CD4-positive, CD25-positive, alpha-beta regulatory T cell (primary cell): ENCODE results near the gene STRN4. TPM values are rescaled to one million over a fixed set of nuclear protein-coding genes. Genes with fewer than 3 reads are reported as not detected.
A peak's percentile ranks its signal among the peaks of the same experiment; 100 is the strongest.

ENCODE experiments used
- ATAC-seq, 2 donors: fragments of 150-1000 bp; cut with Tn5 transposase; one replicate each; pipeline ENCODE4 v1.10.0; 2021; ENCODE audit warnings: low read depth in 2 of 2, moderate number of reproducible peaks in 2 of 2, moderate library complexity in 1 of 2
- DNase-seq, 3 donors: peaks; one replicate each; pipeline versions ENCODE4 v3.0.0 to v3.0.0-alpha.2; 2012 to 2022; ENCODE audit warnings: mixed read lengths in 1 of 3
- H3K27ac ChIP-seq: one replicate; pipeline ENCODE4 v1.7.0; 2013; ENCODE audit warnings: mild to moderate bottlenecking, low read length; ENCODE audit not compliant: insufficient read depth, poor library complexity, severe bottlenecking
- H3K27me3 ChIP-seq: one replicate; pipeline ENCODE4 v1.7.0; 2013; ENCODE audit warnings: low read length; ENCODE audit not compliant: control insufficient read depth, insufficient read depth
- H3K36me3 ChIP-seq: one replicate; pipeline ENCODE4 v1.7.0; 2013; ENCODE audit warnings: mild to moderate bottlenecking, low read length, moderate library complexity; ENCODE audit not compliant: control insufficient read depth, insufficient read depth
- H3K4me1 ChIP-seq: 2 replicates; pipeline ENCODE4 v1.7.0; 2013; ENCODE audit warnings: mild to moderate bottlenecking, low read length; ENCODE audit not compliant: insufficient read depth, control insufficient read depth, poor library complexity, severe bottlenecking
- H3K4me3 ChIP-seq: one replicate; pipeline ENCODE4 v1.7.0; 2013; ENCODE audit warnings: low read depth, mild to moderate bottlenecking, low read length, moderate library complexity
- H3K9me3 ChIP-seq, 2 experiments: 1 replicate in 1 of 2; 2 replicates in 1 of 2; pipeline ENCODE4 v1.7.0; 2013; ENCODE audit warnings: low read length in 2 of 2, mild to moderate bottlenecking in 1 of 2, moderate library complexity in 1 of 2; ENCODE audit not compliant: control insufficient read depth in 2 of 2
- H3K27ac Mint-ChIP-seq, 3 donors: one replicate each; pipeline ENCODE4 v1.8.0; 2020 to 2022; ENCODE audit warnings: mild to moderate bottlenecking in 3 of 3, mixed read lengths in 3 of 3, moderate library complexity in 2 of 3
- H3K27me3 Mint-ChIP-seq: one replicate; pipeline ENCODE4 v1.8.0; 2022; ENCODE audit warnings: mild to moderate bottlenecking, mixed read lengths
- H3K36me3 Mint-ChIP-seq: one replicate; pipeline ENCODE4 v1.8.0; 2020; ENCODE audit warnings: mixed read lengths
- H3K4me1 Mint-ChIP-seq, 4 donors: one replicate each; pipeline ENCODE4 v1.8.0; 2020 to 2022; ENCODE audit warnings: mixed read lengths in 4 of 4, mild to moderate bottlenecking in 1 of 4
- H3K4me3 Mint-ChIP-seq, 4 donors: one replicate each; pipeline ENCODE4 v1.8.0; 2020 to 2022; ENCODE audit warnings: mild to moderate bottlenecking in 4 of 4, mixed read lengths in 4 of 4, moderate library complexity in 3 of 4
- H3K9me3 Mint-ChIP-seq, 7 donors: one replicate each; pipeline ENCODE4 v1.8.0; 2020 to 2022; ENCODE audit warnings: mixed read lengths in 7 of 7, mild to moderate bottlenecking in 3 of 7, moderate library complexity in 2 of 7
- polyA plus RNA-seq, 4 donors: library from polyadenylated mRNA; unstranded; fragments of 300-500 nt; fragmentation: Illumina TruSeq; gene quantifications; one replicate each; pipeline ENCODE4 v1.2.3, GENCODE V29; 2021
- total RNA-seq: library from RNA; stranded (reverse); gene quantifications from one replicate; pipeline ENCODE4 v1.2.3, GENCODE V29; 2022

The STRN4 gene
- total and polyA plus RNA-seq, 5 donors from 2014 or later: 11.9 to 121 (median 15.5) TPM

GRCh38 chr19:46730595-46730994 lies 15.7 kb downstream of the STRN4 start:
- no peak overlapping the region for H3K4me3 Mint-ChIP-seq
- no peak for DNase-seq
- Histone ChIP-seq H3K36me3 (peaks cover 73% of the 10 kb centered on the region), H3K9me3 (no peaks in the 10 kb centered on the region), H3K4me1 (peaks cover 9% of the 10 kb centered on the region), H3K27ac (no peak overlapping the region), H3K27me3 (no peaks in the 10 kb centered on the region), H3K4me3 (no peak overlapping the region)
- no peaks in the 10 kb centered on the region for H3K27me3 Mint-ChIP-seq
- H3K9me3 Mint-ChIP-seq: no peaks in the 10 kb centered on the region
- peaks cover 0 to 16% (median 13%) of the 10 kb centered on the region in 4 donors for H3K4me1 Mint-ChIP-seq
- peak overlapping the region in 1 of 3 donors; percentile 31 for H3K27ac Mint-ChIP-seq
- ATAC-seq: no peak
- peaks cover 36% of the 10 kb centered on the region for H3K36me3 Mint-ChIP-seq

DNA sequence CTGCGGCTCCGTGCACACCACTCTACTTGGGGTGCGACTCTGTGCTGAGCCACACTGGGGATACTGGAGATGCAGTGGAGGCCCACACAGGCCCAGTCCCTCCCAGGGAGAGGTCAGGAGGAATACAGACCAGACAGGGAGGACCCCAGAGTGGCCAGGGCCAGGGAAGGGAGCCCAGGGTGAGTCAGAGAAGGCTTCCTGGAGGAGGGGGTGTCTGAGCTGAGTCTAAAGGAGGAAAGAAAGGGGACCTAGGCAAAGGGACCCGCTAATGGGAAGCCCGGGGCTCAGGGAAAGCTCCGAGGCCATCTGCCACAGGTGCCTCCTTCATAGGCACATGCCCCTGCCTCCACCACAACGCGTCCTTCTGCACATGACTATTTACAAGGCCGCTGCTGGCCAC lies 16.1 kb downstream of the STRN4 start:
- ATAC-seq: no peak
- Histone ChIP-seq H3K4me1 (peaks cover 9% of the 10 kb centered on the region), H3K27me3 (no peaks in the 10 kb centered on the region), H3K36me3 (peaks cover 75% of the 10 kb centered on the region), H3K9me3 (no peaks in the 10 kb centered on the region), H3K4me3 (no peak overlapping the region), H3K27ac (no peak overlapping the region)
- Mint-ChIP-seq H3K9me3 (no peaks in the 10 kb centered on the region), H3K36me3 (peaks cover 38% of the 10 kb centered on the region), H3K4me3 (no peak overlapping the region), H3K27me3 (no peaks in the 10 kb centered on the region), H3K27ac (no peak overlapping the region), H3K4me1 (peaks cover 0 to 16% (median 13%) of the 10 kb centered on the region in 4 donors)
- DNase-seq: no peak

GRCh38 chr19:46729696-46730095 lies 16.6 kb downstream of the STRN4 start:
- peaks cover 0 to 16% (median 13%) of the 10 kb centered on the region in 4 donors for H3K4me1 Mint-ChIP-seq
- no peak overlapping the region for H3K4me3 ChIP-seq
- ATAC-seq: no peak
- H3K27me3 Mint-ChIP-seq: no peaks in the 10 kb centered on the region
- no peak for DNase-seq
- no peak overlapping the region for H3K4me3 Mint-ChIP-seq
- no peaks in the 10 kb centered on the region for H3K9me3 ChIP-seq
- peaks cover 78% of the 10 kb centered on the region for H3K36me3 ChIP-seq
- H3K27ac ChIP-seq: no peak overlapping the region
- peaks cover 38% of the 10 kb centered on the region for H3K36me3 Mint-ChIP-seq
- peaks cover 9% of the 10 kb centered on the region for H3K4me1 ChIP-seq
- H3K9me3 Mint-ChIP-seq: no peaks in the 10 kb centered on the region
- no peaks in the 10 kb centered on the region for H3K27me3 ChIP-seq
- no peak overlapping the region for H3K27ac Mint-ChIP-seq

- H3K36me3 Mint-ChIP-seq: peaks cover 31% of the 10 kb centered on the region
- ATAC-seq (peak; percentile 80 to 86), DNase-seq (peak; percentile 73 to 81 (median 81))
- no peaks in the 10 kb centered on the region for H3K9me3 Mint-ChIP-seq
- no peak overlapping the region for H3K4me3 ChIP-seq
- H3K36me3 ChIP-seq: peaks cover 77% of the 10 kb centered on the region
- peak overlapping the region in 2 of 3 donors; percentile 10 to 62 for H3K27ac Mint-ChIP-seq
- H3K4me1 Mint-ChIP-seq: peaks cover 0 to 16% (median 13%) of the 10 kb centered on the region in 4 donors
- no peaks in the 10 kb centered on the region for H3K9me3 ChIP-seq
- no peaks in the 10 kb centered on the region for H3K27me3 ChIP-seq
- no peaks in the 10 kb centered on the region for H3K27me3 Mint-ChIP-seq
- peaks cover 9% of the 10 kb centered on the region for H3K4me1 ChIP-seq
- H3K27ac ChIP-seq: no peak overlapping the region
- H3K4me3 Mint-ChIP-seq: peak overlapping the region in 2 of 4 donors; percentile 7 to 63
Measured at GRCh38 chr19:46728693-46729339, 17.4 kb downstream of the STRN4 start.

GRCh38 chr19:46728208-46728607 lies 18.0 kb downstream of the STRN4 start:
- H3K9me3 ChIP-seq: no peaks in the 10 kb centered on the region
- no peak overlapping the region for H3K27ac ChIP-seq
- Mint-ChIP-seq H3K27me3 (no peaks in the 10 kb centered on the region), H3K27ac (no peak overlapping the region), H3K4me1 (peaks cover 0 to 17% (median 13%) of the 10 kb centered on the region in 4 donors), H3K36me3 (peaks cover 31% of the 10 kb centered on the region), H3K4me3 (peak overlapping the region in 1 of 4 donors; percentile 63), H3K9me3 (no peaks in the 10 kb centered on the region)
- H3K4me3 ChIP-seq: no peak overlapping the region
- H3K4me1 ChIP-seq: peaks cover 9% of the 10 kb centered on the region
- no peaks in the 10 kb centered on the region for H3K27me3 ChIP-seq
- peaks cover 75% of the 10 kb centered on the region for H3K36me3 ChIP-seq
- DNase-seq (no peak), ATAC-seq (no peak)

DNA sequence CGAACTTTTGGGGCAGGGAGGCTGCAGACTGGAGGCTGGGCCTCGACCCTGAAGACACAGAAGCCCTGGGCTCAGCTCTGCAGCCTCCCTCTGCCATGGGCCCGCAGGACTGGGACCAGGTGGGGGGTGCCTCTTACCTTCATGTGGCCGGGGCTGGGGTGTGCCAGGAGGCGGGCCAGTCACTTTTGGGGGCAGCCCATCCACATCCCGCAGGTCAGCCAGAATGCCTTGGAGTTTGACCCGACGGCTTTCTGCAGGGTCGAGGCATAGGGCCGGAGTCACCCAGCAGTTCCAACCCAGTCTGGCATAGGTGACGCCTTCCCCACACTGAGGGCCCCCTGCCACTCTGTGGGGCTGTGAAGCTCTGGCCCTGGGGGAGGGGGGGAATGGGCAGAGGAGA lies 18.5 kb downstream of the STRN4 start:
- Mint-ChIP-seq H3K36me3 (peaks cover 31% of the 10 kb centered on the region), H3K4me3 (no peak overlapping the region)
- ATAC-seq: no peak

GRCh38 chr19:46726971-46727501 lies 19.2 kb downstream of the STRN4 start:
- Histone ChIP-seq H3K9me3 (no peaks in the 10 kb centered on the region), H3K4me3 (no peak overlapping the region), H3K27ac (no peak overlapping the region), H3K4me1 (peaks cover 9% of the 10 kb centered on the region), H3K27me3 (no peaks in the 10 kb centered on the region), H3K36me3 (peaks cover 68% of the 10 kb centered on the region)
- no peaks in the 10 kb centered on the region for H3K9me3 Mint-ChIP-seq
- peaks cover 30% of the 10 kb centered on the region for H3K36me3 Mint-ChIP-seq
- H3K4me3 Mint-ChIP-seq: no peak overlapping the region
- no peak for ATAC-seq
- H3K27me3 Mint-ChIP-seq: no peaks in the 10 kb centered on the region
- no peak for DNase-seq
- H3K27ac Mint-ChIP-seq: no peak overlapping the region
- H3K4me1 Mint-ChIP-seq: peaks cover 0 to 20% (median 13%) of the 10 kb centered on the region in 4 donors

More for the DNA sequence above, 18.5 kb downstream of the STRN4 start:
- Mint-ChIP-seq H3K9me3 (no peaks in the 10 kb centered on the region), H3K4me1 (peaks cover 0 to 18% (median 13%) of the 10 kb centered on the region in 4 donors), H3K27me3 (no peaks in the 10 kb centered on the region), H3K27ac (peak overlapping the region in 1 of 3 donors; percentile 74)
- H3K9me3 ChIP-seq: no peaks in the 10 kb centered on the region
- peaks cover 70% of the 10 kb centered on the region for H3K36me3 ChIP-seq
- peaks cover 9% of the 10 kb centered on the region for H3K4me1 ChIP-seq
- H3K27ac ChIP-seq: no peak overlapping the region
- H3K4me3 ChIP-seq: no peak overlapping the region
- no peaks in the 10 kb centered on the region for H3K27me3 ChIP-seq
- no peak for DNase-seq

GRCh38 chr19:46726551-46726950 lies 19.7 kb downstream of the STRN4 start:
- H3K9me3 ChIP-seq: no peaks in the 10 kb centered on the region
- peaks cover 68% of the 10 kb centered on the region for H3K36me3 ChIP-seq
- H3K9me3 Mint-ChIP-seq: no peaks in the 10 kb centered on the region
- no peak overlapping the region for H3K4me3 ChIP-seq
- H3K27ac ChIP-seq: no peak overlapping the region
- H3K27ac Mint-ChIP-seq: no peak overlapping the region
- H3K27me3 ChIP-seq: no peaks in the 10 kb centered on the region
- H3K4me1 Mint-ChIP-seq: peaks cover 0 to 19% (median 10%) of the 10 kb centered on the region in 4 donors
- no peak overlapping the region for H3K4me3 Mint-ChIP-seq
- no peak for DNase-seq
- H3K27me3 Mint-ChIP-seq: no peaks in the 10 kb centered on the region
- H3K4me1 ChIP-seq: peaks cover 9% of the 10 kb centered on the region
- no peak for ATAC-seq
- H3K36me3 Mint-ChIP-seq: peaks cover 28% of the 10 kb centered on the region
